ENCODE data around the gene ARHGDIG. TPM values are rescaled to one million over a fixed set of nuclear protein-coding genes. Genes with fewer than 3 reads are reported as not detected.

The ARHGDIG gene
- total RNA-seq, 1 experiment from 2014 or later: 2.4 TPM

GRCh38 chr16:311725-312124 lies 31.3 kb downstream of the ARHGDIG start:
- CTCF ChIA-PET: no interaction called here
- H3K4me1 ChIP-seq (ENCODE audit: control insufficient read depth, insufficient read depth, low read length): no peaks in the 10 kb centered on the region
- no TSS peak for BruUV-seq (replicated peaks)
- no peaks in the 10 kb centered on the region for H3K27me3 ChIP-seq (ENCODE audit: control insufficient read depth, insufficient read depth, low read length)
- intact Hi-C loops (cut with micrococcal nuclease; ENCODE audit: unreplicated experiment) (no loop called here), in situ Hi-C loops (cut with HindIII; ENCODE audit: low pct_unique_long_range_greater_than_20kb, low sequenced_read_pairs) (no loop called here)
- H3K36me3 ChIP-seq (ENCODE audit: control insufficient read depth, insufficient read depth, low read length): no peaks in the 10 kb centered on the region; the same call in 1 of the 2 replicates
- H3K27ac ChIP-seq (ENCODE audit: low read length): no peak overlapping the region
- TF ChIP-seq REST (IDR thresholded peaks at IDR 0.05; ENCODE audit: insufficient read depth in 1 of 2, low read depth in 2 of 2, low read length in 1 of 2) (no peak), POLR2AphosphoS5 (IDR thresholded peaks at IDR 0.05; ENCODE audit: low read depth, low read length) (no peak), SIN3A (IDR thresholded peaks at IDR 0.05; ENCODE audit: borderline replicate concordance, insufficient read depth, low read depth, low read length) (no peak), TCF7L2 (IDR thresholded peaks at IDR 0.05; ENCODE audit: low read depth, low read length) (no peak), CTCF (IDR thresholded peaks at IDR 0.05) (no peak)
- no peak overlapping the region for H3K4me3 ChIP-seq (ENCODE audit: low read depth in 2 of 2, low read length in 2 of 2)
- no peak for ATAC-seq
- POLR2A ChIA-PET: no interaction called here
- H3K9me3 ChIP-seq (ENCODE audit: control insufficient read depth, insufficient read depth, low read depth, low read length): no peaks in the 10 kb centered on the region
- DNase-seq (ENCODE audit: low read depth, low spot score): no peak

GRCh38 chr16:314351-314750 lies 34.0 kb downstream of the ARHGDIG start:
- H3K4me1 ChIP-seq (ENCODE audit: control insufficient read depth, insufficient read depth, low read length): no peaks in the 10 kb centered on the region
- TF ChIP-seq SIN3A (IDR thresholded peaks at IDR 0.05; ENCODE audit: borderline replicate concordance, insufficient read depth, low read depth, low read length) (no peak), TCF7L2 (IDR thresholded peaks at IDR 0.05; ENCODE audit: low read depth, low read length) (no peak), POLR2AphosphoS5 (IDR thresholded peaks at IDR 0.05; ENCODE audit: low read depth, low read length) (no peak), REST (IDR thresholded peaks at IDR 0.05; ENCODE audit: insufficient read depth in 1 of 2, low read depth in 2 of 2, low read length in 1 of 2) (no peak)
- intact Hi-C loops (cut with micrococcal nuclease; ENCODE audit: unreplicated experiment): no loop called here
- no peak overlapping the region for H3K27ac ChIP-seq (ENCODE audit: low read length)
- H3K9me3 ChIP-seq (ENCODE audit: control insufficient read depth, insufficient read depth, low read depth, low read length): no peaks in the 10 kb centered on the region
- in situ Hi-C loops (cut with HindIII; ENCODE audit: low pct_unique_long_range_greater_than_20kb, low sequenced_read_pairs): no loop called here
- POLR2A ChIA-PET: interaction anchor here (0.5 to 0.6 kb wide), 2 partner anchors 79 to 106 kb away, joined by 3 to 10 read pairs; no protein-coding TSS in a partner anchor
- no TSS peak for BruUV-seq (replicated peaks)
- ATAC-seq: no peak
- no peaks in the 10 kb centered on the region; the same call in 1 of the 2 replicates for H3K36me3 ChIP-seq (ENCODE audit: control insufficient read depth, insufficient read depth, low read length)
- no peak overlapping the region for H3K4me3 ChIP-seq (ENCODE audit: low read depth in 2 of 2, low read length in 2 of 2)
- CTCF ChIA-PET: no interaction called here
- H3K27me3 ChIP-seq (ENCODE audit: control insufficient read depth, insufficient read depth, low read length): no peaks in the 10 kb centered on the region
- DNase-seq (ENCODE audit: low read depth, low spot score): no peak

All from Panc1 (cell line).